GM19043 (cell line): ENCODE data around the gene PPIP5K1.
"Not testable (repeated sequence)": the region's sequence is repeated elsewhere in the genome, so short reads cannot be mapped to it uniquely, and the experiment has no call there.

Experiments used
- ATAC-seq: cut with Tn5 transposase; IDR thresholded peaks from one replicate; pipeline ENCODE4 v1.9.1; 2021; ENCODE audit warnings: low read depth; ENCODE audit not compliant: unreplicated experiment

The PPIP5K1 gene

DNA sequence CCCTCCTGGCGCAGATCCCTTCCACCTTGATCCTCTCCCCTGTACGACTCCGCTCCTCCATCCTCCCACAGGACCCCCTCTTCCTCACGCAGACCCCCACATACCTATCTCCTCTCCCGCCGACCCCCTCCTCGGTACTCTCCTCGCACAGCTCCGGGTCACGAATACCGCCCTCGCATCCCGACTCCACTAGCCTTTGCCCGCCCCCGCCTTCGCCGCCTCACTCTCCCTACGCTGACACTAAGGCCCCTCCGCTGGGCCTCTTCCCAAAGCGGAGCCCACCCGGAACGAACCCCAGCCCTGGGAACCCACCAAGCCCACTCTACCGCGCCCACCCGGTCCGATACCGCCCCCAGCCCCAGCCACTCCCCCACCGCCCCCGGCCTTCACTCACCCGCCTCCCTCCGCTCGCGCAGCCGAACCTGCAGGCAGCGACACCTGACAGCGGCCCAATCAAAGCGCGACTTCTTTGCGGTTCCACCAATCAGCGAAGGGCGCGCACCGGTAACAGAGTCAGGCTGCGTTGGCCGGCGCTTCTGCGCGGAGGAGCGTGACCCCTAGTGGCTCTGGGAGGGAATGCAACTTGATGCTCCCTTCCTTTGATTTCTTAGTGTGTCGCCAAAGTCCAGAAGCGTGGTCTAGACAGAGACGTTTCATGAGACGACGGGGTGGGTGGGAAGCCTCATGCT, at the start of gene PPIP5K1:
Gene PPIP5K1, minus strand, starts transcription at position 431 of the 689 bp plus-strand sequence. CDS start 5,704 bp downstream, outside the sequence.
- peak; percentile 86 for ATAC-seq

DNA sequence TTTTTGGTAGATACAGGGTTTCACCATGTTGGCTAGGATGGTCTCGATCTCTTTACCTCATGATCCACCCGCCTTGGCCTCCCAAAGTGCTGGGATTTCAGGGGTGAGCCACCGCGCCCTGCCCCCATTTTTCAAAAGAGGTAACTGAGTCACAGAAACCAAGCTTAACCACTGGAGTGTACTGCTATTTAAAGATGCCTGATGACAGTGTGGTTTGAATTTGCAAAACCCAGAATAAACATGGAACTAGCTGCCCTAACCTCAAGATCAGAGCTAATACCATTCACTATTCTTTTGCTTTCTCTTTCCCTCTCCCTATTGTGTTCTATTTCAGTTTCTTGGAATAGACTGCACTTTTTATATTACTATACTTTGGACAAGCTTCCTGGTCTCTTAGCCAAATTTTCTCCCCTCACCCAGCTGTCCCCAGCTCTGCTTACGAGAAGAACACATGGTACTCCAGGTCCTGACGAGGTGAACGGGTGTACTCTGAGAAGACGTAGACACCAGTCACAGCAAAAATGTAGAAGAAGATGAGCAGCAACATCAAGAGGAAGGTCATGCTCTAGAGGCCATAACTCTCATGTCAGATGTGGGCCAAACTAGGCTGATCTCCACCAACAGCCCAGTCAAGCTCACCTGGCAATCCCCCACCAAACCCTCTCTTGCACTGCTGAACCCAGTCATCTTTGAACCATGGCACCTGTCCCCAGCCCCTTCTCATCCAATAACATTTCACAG, 48.6 kb upstream of the PPIP5K1 start:
- not testable (repeated sequence) for ATAC-seq

- ATAC-seq, result not testable (repeated sequence)
These were observed 36.9 kb upstream of the PPIP5K1 start for GRCh38 chr15:43626937-43627336.

DNA sequence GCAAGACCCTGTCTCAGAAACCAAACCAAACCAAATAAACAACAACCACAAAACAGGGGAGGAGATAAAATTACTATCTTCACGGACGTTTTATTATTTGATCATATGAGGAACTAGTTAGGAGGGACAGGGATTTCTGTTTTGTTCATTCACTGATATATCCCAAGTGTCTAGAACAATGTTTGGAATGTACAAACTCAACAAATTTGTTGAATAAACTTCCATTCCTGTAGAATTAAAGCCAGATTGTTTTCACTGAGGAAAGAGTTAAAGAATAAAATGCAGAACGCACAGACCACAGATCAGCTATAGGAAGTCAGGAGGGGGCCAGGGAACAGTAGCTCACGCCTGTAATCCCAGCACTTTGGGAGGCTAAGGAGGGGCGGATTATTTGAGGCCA, 35.1 kb upstream of the PPIP5K1 start:
- no peak for ATAC-seq

DNA sequence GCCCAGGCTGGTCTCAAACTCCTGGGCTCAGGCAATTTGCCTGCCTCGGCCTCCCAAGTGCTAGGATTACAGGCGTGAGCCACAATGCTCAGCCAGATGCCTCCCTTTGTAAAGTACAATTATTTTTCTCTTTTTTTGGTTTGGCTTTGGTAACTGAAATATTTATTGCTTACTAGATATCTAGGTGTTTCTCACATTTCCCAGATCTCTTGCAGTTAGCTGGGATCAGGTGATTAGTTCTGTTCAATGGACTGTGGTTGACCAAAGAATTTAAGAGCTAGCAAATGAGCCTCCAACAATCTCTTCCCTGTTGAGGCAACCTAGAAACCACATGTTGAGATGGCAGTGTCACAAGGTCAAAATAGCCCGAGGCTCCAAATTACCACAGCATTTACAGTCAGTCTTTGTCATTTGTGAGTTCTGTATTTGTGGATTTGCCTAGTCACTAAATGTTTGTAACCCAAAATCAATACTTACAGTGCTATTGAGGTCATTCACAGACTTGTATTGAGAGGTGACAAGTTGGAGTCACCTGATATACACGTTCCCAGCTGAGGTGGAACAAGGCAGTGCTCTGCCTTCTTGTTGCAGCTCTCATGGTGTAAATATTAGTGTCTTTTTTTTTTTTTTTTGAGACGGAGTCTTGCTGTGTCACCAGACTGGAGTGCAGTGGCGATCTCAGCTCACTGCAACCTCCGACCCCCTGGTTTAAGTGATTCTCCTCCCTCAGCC, 32.2 kb upstream of the PPIP5K1 start:
- ATAC-seq, result not testable (repeated sequence)

DNA sequence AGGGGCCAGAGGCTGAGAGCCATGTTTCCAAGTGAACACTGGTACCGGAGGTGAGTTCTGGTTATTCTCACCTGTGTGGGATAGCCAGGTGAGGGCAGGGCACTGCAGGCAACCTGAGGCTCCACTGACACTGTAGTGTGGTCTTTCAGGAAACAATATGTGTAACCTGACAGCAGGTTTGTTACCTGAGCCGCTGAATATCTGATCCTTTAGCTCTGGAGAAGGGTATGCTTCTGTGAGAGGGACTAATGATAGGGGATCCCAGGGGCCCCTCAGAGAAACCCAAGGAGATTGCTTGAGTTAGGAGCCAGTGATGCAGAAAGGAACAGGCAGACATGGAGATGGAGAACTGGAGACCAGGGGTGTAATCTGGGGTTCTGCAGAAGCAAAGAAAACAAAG, 28.7 kb upstream of the PPIP5K1 start, which contains the start of gene STRC:
Gene STRC, minus strand, starts transcription at position 101 of the 400 bp plus-strand sequence. Its CDS starts 78 bp downstream, at position 23.
- not testable (repeated sequence) for ATAC-seq

DNA sequence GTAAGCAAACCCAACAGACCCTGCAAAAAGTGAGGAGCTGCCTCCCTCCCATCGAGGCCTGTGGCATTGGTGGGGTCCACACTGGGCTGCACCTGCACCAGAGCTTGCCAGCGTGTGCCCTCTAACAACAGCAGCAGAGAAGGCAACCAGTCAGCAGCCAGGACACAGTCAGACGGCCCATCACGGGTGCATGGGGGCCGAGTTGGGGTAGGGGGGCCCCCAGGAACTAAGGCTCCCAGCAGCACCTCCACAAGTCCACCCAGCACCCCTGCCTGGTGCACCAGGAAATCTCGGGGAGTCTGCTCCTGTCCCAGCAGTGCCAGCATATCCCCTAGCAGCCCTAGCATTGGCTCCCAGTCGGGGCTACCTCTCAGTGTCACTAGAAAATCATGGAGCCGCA, 27.7 kb upstream of the PPIP5K1 start:
- not testable (repeated sequence) for ATAC-seq

DNA sequence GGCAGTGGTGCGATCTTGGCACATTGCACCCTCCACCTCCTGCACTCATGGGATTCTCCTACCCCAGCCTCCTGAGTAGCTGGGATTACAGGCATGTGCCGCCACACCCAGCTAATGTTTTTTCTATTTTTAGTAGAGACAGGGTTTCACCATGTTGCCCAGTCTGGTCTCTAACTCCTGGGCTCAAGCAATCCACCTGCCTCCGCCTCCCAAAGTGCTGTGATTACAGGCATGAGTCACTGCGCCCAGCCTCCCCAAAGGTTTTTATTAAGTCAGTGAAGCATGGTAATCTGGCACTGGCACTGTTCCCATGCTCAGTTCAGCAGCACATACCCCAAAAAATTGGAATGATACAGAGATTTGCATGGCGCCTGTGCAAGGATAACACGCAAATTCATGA, 12.2 kb upstream of the PPIP5K1 start:
- not testable (repeated sequence) for ATAC-seq

DNA sequence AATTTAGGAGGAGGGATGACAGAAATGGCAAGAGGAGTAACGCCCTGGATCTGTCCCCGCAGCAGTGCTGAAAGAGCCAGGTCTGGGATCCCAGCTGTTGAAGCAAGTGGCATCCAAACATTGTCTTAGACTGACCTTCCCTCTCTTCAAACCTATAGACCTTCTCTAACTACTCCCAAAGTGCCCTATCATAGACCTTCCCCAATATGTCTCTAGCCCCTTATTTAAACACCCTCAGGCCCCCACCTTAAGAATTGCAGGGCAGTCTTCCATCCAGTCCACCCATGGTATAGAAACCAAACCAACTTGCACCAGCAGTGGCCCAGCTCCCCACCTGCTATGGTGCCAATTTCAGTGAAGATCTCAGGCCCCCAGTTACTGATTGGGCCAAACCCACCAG, 10.2 kb upstream of the PPIP5K1 start:
- ATAC-seq, result not testable (repeated sequence)

GRCh38 chr15:43599131-43599530, 9.1 kb upstream of the PPIP5K1 start:
- not testable (repeated sequence) for ATAC-seq

DNA sequence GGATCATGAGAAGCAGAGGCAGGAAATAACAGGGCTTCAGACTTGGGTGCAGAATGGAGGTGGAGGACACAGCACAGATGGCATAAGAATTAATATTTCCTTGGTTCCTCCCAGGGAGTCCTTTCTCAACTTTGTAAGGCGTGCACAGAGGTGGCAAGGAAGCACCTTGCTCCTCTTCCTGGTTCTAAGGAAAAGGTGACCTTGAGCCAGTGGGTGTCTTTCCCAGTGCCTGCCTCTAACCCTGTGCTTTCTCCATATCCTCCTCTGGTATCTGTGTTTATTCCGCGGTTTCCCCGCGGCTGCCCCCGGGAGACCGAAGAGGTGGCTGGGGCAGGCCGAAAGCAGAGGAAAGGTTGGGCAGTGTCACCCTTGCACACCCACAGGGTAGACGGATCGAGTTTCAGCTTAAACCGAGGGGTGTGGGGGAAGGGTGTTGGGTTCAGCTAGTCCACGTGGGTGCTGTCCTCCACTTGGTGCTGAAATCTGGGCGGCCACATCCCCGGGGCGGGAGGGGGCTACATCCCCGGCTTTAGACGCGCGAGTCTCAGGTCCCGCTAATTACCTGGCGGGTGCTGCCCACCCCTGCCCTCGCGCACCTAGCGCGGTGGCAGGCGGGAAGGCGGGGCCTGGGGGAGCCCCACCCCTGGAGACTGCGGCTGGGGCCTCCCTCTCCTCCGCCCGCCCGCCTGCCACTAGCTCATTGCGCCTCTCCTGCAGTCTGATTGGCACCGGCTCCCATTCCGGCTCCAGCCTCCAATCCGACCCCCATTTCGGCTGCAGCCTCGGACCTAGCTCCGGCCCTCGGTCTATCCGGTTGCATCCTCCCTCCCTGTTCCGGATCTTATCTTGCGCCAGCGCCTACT, 3.6 kb upstream of the PPIP5K1 start, which contains the start of gene CKMT1B:
Gene CKMT1B, plus strand, starts transcription at position 700 of the 863 bp plus-strand sequence. CDS start 192 bp downstream, outside the sequence.
- not testable (repeated sequence) for ATAC-seq

GRCh38 chr15:43592841-43593240, 2.8 kb upstream of the PPIP5K1 start:
- not testable (repeated sequence) for ATAC-seq

DNA sequence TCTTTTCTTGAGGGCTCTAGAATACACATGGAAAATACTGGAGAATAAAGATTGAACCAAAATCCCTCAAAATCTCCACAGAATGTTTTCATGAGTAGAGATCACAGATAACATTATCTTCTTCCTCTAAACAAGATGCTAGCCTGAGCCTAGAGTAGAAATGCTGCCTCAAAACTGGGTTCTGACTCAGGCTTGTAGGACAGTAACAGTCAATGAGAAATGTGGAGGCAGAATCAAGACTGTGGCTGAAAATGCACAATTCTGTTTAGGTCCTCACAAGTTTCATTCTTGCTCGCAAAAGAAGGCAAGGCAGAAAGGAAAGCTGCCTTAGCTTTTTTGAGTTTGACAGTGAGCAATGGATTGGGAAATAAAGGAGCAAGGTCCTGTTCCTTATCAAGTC, 15.4 kb downstream of the PPIP5K1 start:
- not testable (repeated sequence) for ATAC-seq

DNA sequence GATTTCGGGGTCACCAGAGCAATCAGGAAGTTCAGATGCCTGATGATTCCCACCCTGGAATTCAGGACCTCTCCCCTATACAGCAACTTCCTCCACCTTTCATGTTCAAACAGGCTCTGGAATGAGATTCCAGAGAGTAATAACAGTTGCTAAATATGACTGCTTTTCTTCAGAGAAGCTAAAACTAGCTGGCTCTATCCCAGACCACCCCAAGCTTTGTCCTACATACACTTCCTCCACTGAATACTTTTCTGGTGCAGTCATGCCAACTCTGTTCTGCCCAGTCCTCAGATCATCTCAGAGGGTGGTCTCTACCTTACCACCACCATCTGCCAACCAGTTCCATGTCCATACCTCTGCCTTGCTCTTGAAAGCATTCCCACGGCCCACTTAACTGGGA, 23.4 kb downstream of the PPIP5K1 start:
- not testable (repeated sequence) for ATAC-seq

DNA sequence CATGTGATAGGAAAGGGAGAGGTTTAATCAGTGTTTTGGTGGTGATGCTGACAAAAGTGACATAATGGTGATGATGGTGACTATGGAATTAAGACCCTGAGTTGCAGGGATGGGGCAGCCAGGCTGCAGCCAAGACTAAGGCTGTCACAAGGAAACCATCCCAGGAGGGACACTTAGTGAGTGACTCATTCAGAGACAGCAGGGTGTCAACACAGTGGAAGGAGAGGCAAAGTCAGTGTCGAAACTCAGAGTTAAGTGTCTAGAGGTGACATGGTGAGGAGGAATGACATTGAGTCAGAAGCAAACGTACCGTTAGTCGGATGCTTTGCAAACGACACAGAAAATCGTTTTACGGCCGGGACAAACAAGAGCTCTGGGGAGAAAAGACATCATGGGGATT, 26.2 kb downstream of the PPIP5K1 start:
- ATAC-seq, result not testable (repeated sequence)

GRCh38 chr15:43562753-43563152, 27.3 kb downstream of the PPIP5K1 start:
- ATAC-seq, result not testable (repeated sequence)

DNA sequence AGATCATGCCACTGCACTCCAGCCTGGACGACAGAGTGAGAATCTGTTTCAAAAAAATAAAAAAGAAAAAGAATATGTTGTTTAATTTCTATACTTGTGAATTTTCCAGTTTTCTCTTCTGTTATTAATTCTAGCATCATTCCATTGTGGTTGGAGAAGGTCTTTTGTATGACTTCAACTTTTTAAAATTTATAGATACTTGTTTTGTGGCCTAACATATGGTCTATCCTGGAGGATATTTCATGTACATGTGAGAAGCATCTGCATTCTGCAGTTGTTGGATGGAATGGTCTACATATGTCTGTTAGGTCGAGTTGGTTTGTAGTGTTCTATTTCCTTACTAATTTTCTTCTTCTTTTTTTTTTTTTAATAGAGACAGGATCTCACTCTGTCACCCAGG, 37.0 kb downstream of the PPIP5K1 start:
- no peak for ATAC-seq

GRCh38 chr15:43552256-43552655, 37.8 kb downstream of the PPIP5K1 start:
- ATAC-seq, result no peak

GRCh38 chr15:43550527-43551363, 39.3 kb downstream of the PPIP5K1 start:
- ATAC-seq, result no peak
